GM21526 (cell line): ENCODE data around the gene NME9.

ENCODE experiments used
- ATAC-seq: cut with Tn5 transposase; IDR thresholded peaks from one replicate; pipeline ENCODE4 v1.9.1; 2021; ENCODE audit warnings: moderate library complexity; ENCODE audit not compliant: unreplicated experiment, low FRiP score

Gene NME9

GRCh38 chr3:138363322-138363721 lies 33.7 kb upstream of the NME9 start:
- no peak for ATAC-seq

DNA sequence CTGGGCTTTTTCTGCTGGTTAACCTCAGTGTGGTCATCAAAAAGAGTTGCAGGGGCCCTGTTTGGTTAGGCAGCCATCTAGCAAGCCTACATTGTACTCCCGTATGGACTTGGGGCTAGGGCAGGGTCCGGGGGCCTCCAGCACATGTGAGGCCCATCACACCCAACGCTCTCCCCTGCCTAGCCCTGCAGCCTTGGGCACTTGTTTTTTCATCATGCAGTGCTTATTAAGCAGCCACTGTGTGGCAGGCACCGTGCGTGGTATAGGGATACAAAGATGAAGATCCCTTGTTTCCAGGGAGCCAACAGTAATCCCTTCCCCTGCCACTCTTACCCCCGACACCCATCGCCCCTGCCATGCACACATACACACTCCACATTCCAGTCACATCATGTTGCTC lies 32.9 kb upstream of the NME9 start:
- ATAC-seq, result no peak

GRCh38 chr3:138361561-138361971 lies 31.9 kb upstream of the NME9 start:
- ATAC-seq, result no peak

DNA sequence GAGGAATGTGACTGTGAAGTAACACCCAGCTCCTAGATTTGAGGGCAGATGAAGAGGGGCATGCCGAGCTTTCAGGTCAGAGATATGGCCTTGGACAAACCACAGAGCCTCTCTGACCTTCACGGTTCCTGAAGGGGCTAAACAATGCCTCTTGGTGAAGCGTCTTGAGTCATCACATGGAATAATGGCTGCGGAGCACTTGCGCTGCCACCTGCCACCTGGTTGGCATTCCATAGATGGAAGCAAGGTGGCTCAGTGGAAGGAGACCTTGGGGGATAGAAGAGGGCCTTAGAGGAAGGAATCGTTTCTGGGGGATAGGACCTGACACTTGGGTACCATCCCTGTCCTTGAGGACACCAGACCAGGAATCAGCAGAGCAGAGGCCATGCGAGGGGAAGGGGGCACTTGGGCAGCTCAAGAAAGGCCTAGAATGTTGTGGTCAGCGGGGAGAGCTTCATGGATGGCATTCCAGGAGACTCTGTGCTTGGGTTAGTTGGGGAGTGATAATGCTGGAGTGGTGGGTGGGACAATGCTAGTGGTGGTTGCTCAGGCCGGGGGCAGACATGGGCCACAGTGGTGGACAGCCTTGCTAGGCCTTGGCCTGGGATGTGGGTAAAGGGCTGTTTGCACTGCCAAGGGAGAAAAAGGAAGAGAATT lies 31.3 kb upstream of the NME9 start:
- ATAC-seq, result no peak

DNA sequence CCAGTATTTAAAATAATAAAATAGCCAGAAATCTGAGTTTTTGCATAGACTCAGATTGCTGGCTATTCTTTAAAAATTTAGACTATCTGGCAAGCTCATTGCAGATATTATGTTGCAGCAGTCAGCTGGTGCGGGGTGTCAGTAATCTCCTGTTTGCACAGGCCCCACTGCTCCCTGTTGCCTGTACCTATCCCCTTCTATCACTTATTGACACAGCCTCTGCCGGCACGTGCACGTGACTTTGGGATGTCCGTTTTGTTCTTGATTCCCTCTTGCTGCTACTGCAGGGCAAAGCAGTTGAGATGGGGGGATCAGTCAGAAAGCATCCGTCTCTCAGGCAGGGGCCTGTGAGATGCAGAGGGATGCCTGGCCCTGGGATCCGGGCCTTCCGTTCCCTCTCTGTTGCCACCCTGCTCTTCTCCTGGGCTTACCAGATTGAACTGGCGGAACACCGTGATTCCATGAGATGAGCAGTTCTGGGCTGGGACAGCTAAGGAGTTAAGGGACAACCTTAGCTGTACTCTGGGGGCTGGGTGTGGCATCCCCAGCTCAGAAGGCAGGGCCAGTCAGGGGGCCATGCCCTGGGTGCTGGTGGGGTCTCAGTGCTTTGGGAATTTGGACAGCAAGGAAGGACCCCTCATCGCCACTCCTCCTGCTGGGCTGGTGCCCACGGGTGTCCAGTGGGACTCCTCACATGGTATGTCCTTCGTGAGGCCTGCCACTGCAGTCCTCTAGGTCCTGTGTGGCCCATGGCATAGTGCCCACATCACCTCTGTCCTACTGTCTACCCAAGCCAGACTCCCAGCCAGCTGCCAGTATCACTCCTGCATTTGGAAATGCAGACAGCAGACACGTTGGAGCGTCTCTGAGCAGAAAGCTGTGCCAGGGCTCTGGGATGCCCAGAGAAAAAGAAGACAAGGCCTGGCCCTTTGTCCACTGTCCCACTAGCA lies 30.5 kb upstream of the NME9 start:
- ATAC-seq, result no peak

DNA sequence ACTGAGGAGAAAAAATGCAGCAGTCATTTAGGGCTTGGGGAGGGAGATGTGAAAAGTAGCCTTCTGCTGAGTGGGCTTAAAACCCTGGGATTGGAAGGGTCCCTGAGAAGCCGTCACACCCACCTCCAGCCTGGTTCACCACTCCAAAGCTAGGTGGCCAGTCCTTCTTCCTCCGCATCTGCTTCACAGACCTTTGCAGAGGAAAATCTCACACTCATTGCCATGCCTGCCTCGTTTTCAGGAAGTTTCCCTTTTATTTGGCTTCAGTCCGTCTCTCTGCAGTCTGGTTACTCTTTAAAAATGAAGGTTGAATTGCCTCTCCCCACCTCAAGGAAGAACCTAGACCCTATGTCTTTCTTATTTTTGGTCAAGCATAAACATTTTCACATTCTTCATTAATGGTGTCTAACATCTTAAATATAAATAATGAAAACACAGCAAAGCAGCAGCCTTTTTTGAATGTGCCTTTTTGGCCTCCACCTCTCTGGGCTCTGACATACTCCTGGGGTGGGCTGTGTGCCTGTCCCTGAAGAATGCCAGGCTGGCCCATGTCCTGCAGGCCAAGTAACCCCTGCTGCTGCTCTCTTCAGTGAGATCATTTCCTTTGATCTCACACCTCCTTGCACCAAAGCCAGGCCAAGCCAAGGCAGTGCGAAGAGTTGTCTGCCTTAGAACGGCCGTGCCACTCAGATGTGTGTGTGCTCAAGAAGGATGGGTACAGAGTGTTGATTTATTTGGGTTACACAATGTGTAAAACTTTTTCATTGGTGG lies 29.7 kb upstream of the NME9 start:
- ATAC-seq, result no peak

GRCh38 chr3:138356730-138357405 lies 27.2 kb upstream of the NME9 start:
- ATAC-seq, result no peak

DNA sequence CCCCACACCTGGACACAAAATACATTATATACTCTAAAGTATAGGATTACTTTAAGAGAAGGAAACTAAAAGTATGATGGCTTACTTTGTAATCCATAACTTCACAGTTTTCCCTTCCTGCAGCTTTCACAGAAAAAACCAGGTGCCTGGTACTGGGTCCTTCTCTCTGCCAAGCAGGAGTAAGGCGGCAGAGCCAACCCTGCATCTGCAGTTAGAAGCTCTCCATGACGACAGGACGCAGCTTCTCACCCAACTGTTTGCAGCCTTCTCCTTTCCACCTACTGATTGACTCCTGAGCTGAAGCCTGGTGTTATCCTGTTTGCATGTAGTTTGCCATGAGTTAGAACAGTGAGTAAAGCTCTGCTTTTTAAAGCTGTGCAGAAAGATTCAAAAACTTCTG lies 25.4 kb upstream of the NME9 start:
- ATAC-seq, result no peak

DNA sequence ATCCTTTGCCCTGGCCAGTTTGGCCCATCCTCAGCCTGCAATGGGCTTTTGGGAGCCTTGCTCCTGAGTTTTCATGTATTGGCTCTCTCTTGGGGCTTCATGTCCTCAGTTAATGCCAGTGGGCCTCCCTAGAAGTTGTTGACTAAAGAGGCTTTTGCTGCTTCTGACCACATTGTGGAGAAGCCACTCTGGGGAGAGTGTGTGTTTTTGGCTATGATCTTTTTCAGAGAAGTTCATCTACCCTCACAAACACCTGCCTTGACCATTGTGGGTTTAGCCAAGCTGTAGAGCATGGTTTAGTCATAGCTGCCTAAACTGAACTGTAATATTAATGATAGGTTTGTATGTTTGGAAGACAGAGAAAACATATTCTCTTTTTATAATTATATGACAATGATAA lies 24.7 kb upstream of the NME9 start:
- no peak for ATAC-seq

GRCh38 chr3:138351916-138352550 lies 22.4 kb upstream of the NME9 start:
- ATAC-seq, result no peak

- ATAC-seq, result no peak
Measured at GRCh38 chr3:138351151-138351550, 21.5 kb upstream of the NME9 start.

DNA sequence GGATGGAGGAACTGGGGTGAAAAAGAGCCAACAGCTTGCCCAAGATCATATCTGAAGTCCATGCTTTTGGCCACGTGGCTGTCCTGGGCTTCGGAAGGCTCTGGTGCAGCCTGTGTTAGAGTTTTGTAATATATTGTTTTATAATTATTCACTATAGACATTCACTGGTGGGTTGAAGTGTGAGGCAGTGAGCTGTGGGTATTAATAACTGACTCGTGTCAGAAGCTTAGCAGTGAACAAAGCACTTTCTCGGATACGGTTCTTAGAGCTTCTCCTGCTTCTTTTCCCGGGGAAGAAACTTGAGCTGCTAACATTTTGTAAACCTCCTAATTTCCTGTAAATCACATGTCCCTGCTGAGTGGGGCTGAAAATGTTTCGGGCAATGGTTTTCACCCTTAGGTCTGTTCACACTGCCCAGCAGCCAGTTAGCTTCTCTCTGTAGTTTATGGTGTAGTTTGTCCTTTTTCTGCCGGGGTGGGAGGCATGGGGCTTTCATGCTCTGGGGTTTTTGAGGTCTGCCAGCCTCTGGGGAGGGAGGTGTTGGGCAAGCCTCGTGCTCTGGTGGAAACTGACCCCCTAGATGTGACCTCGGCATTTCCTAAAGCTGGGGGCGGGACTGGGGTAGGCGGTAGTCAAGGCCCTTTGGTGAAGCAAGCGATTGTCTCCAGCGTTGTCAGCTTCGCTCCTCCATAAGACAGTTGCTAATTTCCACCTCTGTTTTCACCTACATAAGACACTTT lies 20.4 kb upstream of the NME9 start:
- no peak for ATAC-seq

GRCh38 chr3:138348754-138349739 lies 19.4 kb upstream of the NME9 start:
- ATAC-seq, result no peak

DNA sequence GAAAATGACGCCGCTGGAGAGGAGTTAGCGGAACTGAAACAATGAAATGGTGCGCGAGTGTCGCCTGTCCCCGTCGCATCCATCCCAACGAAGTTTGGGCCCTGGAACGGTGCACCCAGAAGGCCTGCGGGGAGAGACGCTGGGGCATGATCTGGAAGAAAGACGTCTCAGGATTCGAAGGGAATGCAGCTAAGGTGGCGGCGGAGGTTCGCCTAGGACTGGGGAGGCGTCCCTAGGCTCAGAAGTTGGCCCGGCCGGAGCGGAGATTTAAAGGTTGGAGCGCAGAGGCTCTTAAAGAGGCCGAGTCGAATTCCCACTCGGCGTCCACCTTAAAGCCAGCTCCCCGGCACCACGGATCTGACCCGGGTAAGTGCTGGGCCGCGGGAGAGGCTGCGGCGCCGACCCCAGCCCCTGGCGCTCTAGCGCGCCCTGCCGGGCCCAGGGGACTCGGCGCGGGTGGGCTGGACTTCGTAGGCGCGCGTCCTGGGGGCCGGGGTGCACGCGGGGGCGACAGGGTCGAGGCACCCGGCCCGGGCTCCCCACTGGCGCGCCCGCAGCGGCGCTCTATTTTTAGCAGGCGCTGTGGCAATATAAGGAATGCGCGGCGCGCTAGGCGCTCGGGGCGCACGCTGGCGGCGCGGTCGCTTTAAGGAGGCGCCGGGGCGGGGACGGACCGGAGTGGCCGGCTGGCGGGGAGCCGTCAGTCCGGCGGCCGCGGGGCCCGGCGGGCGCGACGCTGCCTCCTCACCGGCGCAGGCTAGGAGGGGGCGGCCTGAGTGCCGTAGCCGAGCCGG lies 18.5 kb upstream of the NME9 start, which contains the start of gene MRAS:
TSS of gene MRAS (plus strand) at position 620 of the 794 bp plus-strand sequence. CDS start 24,305 bp downstream, outside the sequence.
- no peak for ATAC-seq

DNA sequence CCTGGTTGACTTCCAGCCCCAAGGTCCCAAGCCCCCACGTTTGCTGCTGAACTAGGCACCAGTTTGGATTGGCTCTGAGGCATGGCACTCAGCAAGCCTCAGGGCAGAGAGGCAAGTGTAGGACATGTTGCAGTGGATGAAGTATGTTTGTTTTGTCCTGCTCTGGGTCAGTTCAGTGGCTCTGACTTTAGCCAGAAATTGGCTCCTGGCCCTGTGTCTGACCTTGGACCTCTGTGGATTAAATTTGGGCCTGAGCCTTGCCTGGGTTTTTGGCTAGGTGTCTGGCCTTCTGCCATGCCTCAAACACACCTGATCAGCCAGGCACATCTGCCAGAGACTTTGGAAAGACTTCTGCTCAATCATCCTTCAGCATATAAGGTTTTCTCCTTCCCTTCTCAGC lies 15.1 kb upstream of the NME9 start:
- ATAC-seq, result no peak

- no peak for ATAC-seq
Measured at GRCh38 chr3:138340511-138340910, 10.9 kb upstream of the NME9 start.

- ATAC-seq, result no peak
Measured at GRCh38 chr3:138338811-138339210, 9.2 kb upstream of the NME9 start.
